OCI-LY1 (cell line): ENCODE data around the gene HTR2B.

Source experiments
- CTCF ChIP-seq: fragments of 200-600 bp; sonication (generic), shearing (Covaris generic); IDR thresholded peaks from 2 replicates; pipeline ENCODE4 v1.5.1; 2017; ENCODE audit warnings: mild to moderate bottlenecking, antibody characterized with exemption, low read length, moderate library complexity, mixed read lengths
- EZH2 ChIP-seq: fragments of 200-600 bp; sonication (generic), shearing (Covaris generic); IDR thresholded peaks from 2 replicates; pipeline ENCODE4 v1.8.0; 2017; ENCODE audit warnings: borderline replicate concordance, mixed run types, mild to moderate bottlenecking, antibody characterized with exemption, low read length, moderate library complexity, mixed read lengths

GRCh38 chr2:231133365-231134099, 8.7 kb upstream of the HTR2B start:
- TF ChIP-seq CTCF, result no peak
- TF ChIP-seq EZH2, result no peak
